ENCODE results near the gene SELENOO.

The SELENOO gene

GRCh38 chr22:50264946-50265669 is 64.3 kb downstream of the SELENOO start:
- no peak for DNase-seq (ENCODE audit: low read depth in 1 of 2, low spot score in 1 of 2)

DNA sequence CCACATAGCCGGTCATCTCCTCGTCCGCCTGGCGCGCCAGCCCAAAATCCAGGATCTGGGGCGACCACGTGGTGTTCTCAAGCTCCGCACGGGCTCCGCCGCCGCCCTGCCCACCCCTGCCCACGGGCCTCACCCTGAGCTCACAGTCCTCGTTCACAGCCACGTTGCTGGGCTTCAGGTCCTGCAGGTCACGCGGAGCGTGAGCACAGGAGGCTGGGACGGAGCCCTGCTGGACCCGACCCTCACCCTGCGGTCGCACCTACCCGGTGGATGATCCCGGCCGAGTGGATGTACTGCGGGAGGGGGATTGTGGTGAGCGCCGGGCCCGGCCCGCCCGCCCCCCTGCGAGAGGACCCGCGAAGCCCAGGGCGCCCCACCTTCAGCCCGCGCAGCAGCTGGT is 66.2 kb downstream of the SELENOO start:
- DNase-seq (ENCODE audit: low read depth in 1 of 2, low spot score in 1 of 2): no peak
